Astrocyte (in vitro differentiated cells and primary cell): ENCODE data around the gene METTL15. TPM values are rescaled to one million over a fixed set of nuclear protein-coding genes. Genes with fewer than 3 reads are reported as not detected.

Source experiments
- DNase-seq: peaks from one replicate; pipeline ENCODE4 v3.0.0-alpha.2; 2010; ENCODE audit warnings: low read depth
- FAIRE-seq: peaks from 2 replicates; lab custom pipeline; 2011; peaks lifted over from hg19 to GRCh38; lab: Jason Lieb, UNC
- H2AFZ ChIP-seq: 2 replicates; pipeline ENCODE4 v1.6.0; 2012; ENCODE audit warnings: low read depth, low read length, inconsistent platforms
- H3K27ac ChIP-seq: 2 replicates; pipeline ENCODE4 v1.5.1; 2011; ENCODE audit warnings: low read depth, low read length, inconsistent platforms
- H3K27me3 ChIP-seq: 2 replicates; pipeline ENCODE4 v1.6.0; 2011; ENCODE audit warnings: low read length, inconsistent platforms; ENCODE audit not compliant: insufficient read depth
- H3K36me3 ChIP-seq: 2 replicates; pipeline ENCODE4 v1.5.1; 2011; ENCODE audit warnings: low read length, inconsistent platforms; ENCODE audit not compliant: insufficient read depth
- H3K4me1 ChIP-seq: 2 replicates; pipeline ENCODE4 v1.5.1; 2011; ENCODE audit warnings: low read length, inconsistent platforms; ENCODE audit not compliant: insufficient read depth
- H3K4me2 ChIP-seq: 2 replicates; pipeline ENCODE4 v1.6.0; 2012; ENCODE audit warnings: low read length, inconsistent platforms
- H3K4me3 ChIP-seq: 2 replicates; pipeline ENCODE4 v1.5.1; 2011; ENCODE audit warnings: low read depth, mild to moderate bottlenecking, low read length, inconsistent platforms; ENCODE audit not compliant: insufficient read depth
- H3K79me2 ChIP-seq: 2 replicates; pipeline ENCODE4 v1.6.0; 2012; ENCODE audit warnings: mild to moderate bottlenecking, low read length, inconsistent platforms; ENCODE audit not compliant: insufficient read depth
- H3K9ac ChIP-seq: 2 replicates; pipeline ENCODE4 v1.6.0; 2012; ENCODE audit warnings: mild to moderate bottlenecking, low read length, inconsistent platforms
- H3K9me3 ChIP-seq: 2 replicates; pipeline ENCODE4 v1.5.1; 2012; ENCODE audit warnings: low read depth, mild to moderate bottlenecking, low read length, inconsistent platforms; ENCODE audit not compliant: insufficient read depth
- H4K20me1 ChIP-seq: 2 replicates; pipeline ENCODE4 v1.6.0; 2012; ENCODE audit warnings: low read length, inconsistent platforms; ENCODE audit not compliant: insufficient read depth
- H3K27ac Mint-ChIP-seq: one replicate; pipeline ENCODE4 v1.8.0; 2021; ENCODE audit warnings: mild to moderate bottlenecking, mixed read lengths; ENCODE audit not compliant: unreplicated experiment
- H3K27me3 Mint-ChIP-seq: one replicate; pipeline ENCODE4 v1.8.0; 2021; ENCODE audit warnings: low read depth, mixed read lengths; ENCODE audit not compliant: unreplicated experiment
- H3K36me3 Mint-ChIP-seq: one replicate; pipeline ENCODE4 v1.8.0; 2021; ENCODE audit warnings: low read depth, mixed read lengths; ENCODE audit not compliant: unreplicated experiment
- H3K4me1 Mint-ChIP-seq: one replicate; pipeline ENCODE4 v1.8.0; 2021; ENCODE audit warnings: low read depth, mixed read lengths; ENCODE audit not compliant: unreplicated experiment
- H3K4me3 Mint-ChIP-seq: one replicate; pipeline ENCODE4 v1.8.0; 2021; ENCODE audit warnings: mild to moderate bottlenecking, moderate library complexity, mixed read lengths; ENCODE audit not compliant: unreplicated experiment
- H3K9me3 Mint-ChIP-seq: one replicate; pipeline ENCODE4 v1.8.0; 2021; ENCODE audit warnings: mild to moderate bottlenecking, mixed read lengths; ENCODE audit not compliant: unreplicated experiment
- CTCF ChIP-seq: IDR thresholded peaks from 2 replicates; pipeline ENCODE4 v1.5.1; 2011; ENCODE audit warnings: low read depth, mild to moderate bottlenecking, inconsistent platforms, low read length, moderate library complexity; ENCODE audit not compliant: insufficient read depth
- EZH2 ChIP-seq: IDR thresholded peaks from 2 replicates; pipeline ENCODE4 v1.6.1; 2012; ENCODE audit warnings: mild to moderate bottlenecking, low read length, inconsistent platforms; ENCODE audit not compliant: insufficient read depth
- total RNA-seq: library from RNA; stranded (reverse); gene quantifications from 2 replicates; pipeline ENCODE4 v1.2.1, GENCODE V29; 2021

The METTL15 gene
- total RNA-seq, 1 donor from 2014 or later, result 10.8 TPM

- no peaks in the 10 kb centered on the region for H3K9me3 ChIP-seq
- no peak overlapping the region for H3K27ac ChIP-seq
- no peak for TF ChIP-seq EZH2
- no peak for TF ChIP-seq CTCF
- no peaks in the 10 kb centered on the region for H3K36me3 ChIP-seq
- DNase-seq (no peak), FAIRE-seq (no peak)
- H3K4me1 Mint-ChIP-seq, result no peaks in the 10 kb centered on the region
- no peak overlapping the region for H3K4me3 Mint-ChIP-seq
- no peak overlapping the region for H3K9ac ChIP-seq
- peaks cover 6% of the 10 kb centered on the region for H3K9me3 Mint-ChIP-seq
- peaks cover 5% of the 10 kb centered on the region for H3K36me3 Mint-ChIP-seq
- H3K27me3 Mint-ChIP-seq, result no peaks in the 10 kb centered on the region
- H3K27me3 ChIP-seq, result no peaks in the 10 kb centered on the region
- no peak overlapping the region for H2AFZ ChIP-seq
- no peak overlapping the region for H3K4me3 ChIP-seq
- no peak overlapping the region for H3K27ac Mint-ChIP-seq
- H4K20me1 ChIP-seq, result no peaks in the 10 kb centered on the region
- H3K4me2 ChIP-seq, result no peak overlapping the region
- no peaks in the 10 kb centered on the region for H3K4me1 ChIP-seq
- no peaks in the 10 kb centered on the region for H3K79me2 ChIP-seq
These were observed 188.2 kb downstream of the METTL15 start for GRCh38 chr11:28296426-28296825.

GRCh38 chr11:28298209-28298608 is 190.0 kb downstream of the METTL15 start:
- H3K27ac Mint-ChIP-seq, result no peak overlapping the region
- DNase-seq (no peak), FAIRE-seq (no peak)
- Histone ChIP-seq H3K9ac (no peak overlapping the region), H3K4me2 (no peak overlapping the region), H2AFZ (no peak overlapping the region), H3K27ac (no peak overlapping the region), H3K4me3 (no peak overlapping the region), H3K79me2 (no peaks in the 10 kb centered on the region), H3K4me1 (no peaks in the 10 kb centered on the region), H3K36me3 (no peaks in the 10 kb centered on the region), H3K27me3 (no peaks in the 10 kb centered on the region), H3K9me3 (no peaks in the 10 kb centered on the region), H4K20me1 (no peaks in the 10 kb centered on the region)
- TF ChIP-seq CTCF, result no peak
- no peak for TF ChIP-seq EZH2
- H3K4me1 Mint-ChIP-seq, result no peaks in the 10 kb centered on the region
- H3K27me3 Mint-ChIP-seq, result no peaks in the 10 kb centered on the region
- peaks cover 2% of the 10 kb centered on the region for H3K9me3 Mint-ChIP-seq
- H3K36me3 Mint-ChIP-seq, result peaks cover 3% of the 10 kb centered on the region
- H3K4me3 Mint-ChIP-seq, result no peak overlapping the region

- Histone ChIP-seq H3K36me3 (no peaks in the 10 kb centered on the region), H4K20me1 (no peaks in the 10 kb centered on the region)
- H3K27ac Mint-ChIP-seq, result no peak overlapping the region
These were observed 195.4 kb downstream of the METTL15 start for GRCh38 chr11:28303477-28304191.

More at GRCh38 chr11:28303477-28304191, 195.4 kb downstream of the METTL15 start:
- no peak overlapping the region for H3K4me3 ChIP-seq
- Mint-ChIP-seq H3K27me3 (no peaks in the 10 kb centered on the region), H3K4me3 (no peak overlapping the region), H3K4me1 (no peaks in the 10 kb centered on the region), H3K9me3 (no peaks in the 10 kb centered on the region), H3K36me3 (peaks cover 3% of the 10 kb centered on the region)
- H3K27me3 ChIP-seq, result no peaks in the 10 kb centered on the region
- H3K27ac ChIP-seq, result no peak overlapping the region
- H3K4me1 ChIP-seq, result no peaks in the 10 kb centered on the region
- TF ChIP-seq CTCF (no peak), EZH2 (no peak)
- no peaks in the 10 kb centered on the region for H3K9me3 ChIP-seq
- H3K9ac ChIP-seq, result no peak overlapping the region
- no peak overlapping the region for H2AFZ ChIP-seq
- no peaks in the 10 kb centered on the region for H3K79me2 ChIP-seq
- peak; percentile 2 for DNase-seq
- no peak overlapping the region for H3K4me2 ChIP-seq
- FAIRE-seq, result peak; percentile 34
